Smooth muscle cell (in vitro differentiated cells): ENCODE data around the gene UBTD1. TPM values are rescaled to one million over a fixed set of nuclear protein-coding genes. Genes with fewer than 3 reads are reported as not detected.

Experiments used
- DNase-seq: peaks from one replicate; lab custom pipeline; 2025; ENCODE audit not compliant: unreplicated experiment; lab: John Stamatoyannopoulos, UW
- H2AFZ ChIP-seq: fragments of 200-600 bp; sonication (generic); 2 replicates; pipeline ENCODE4 v1.6.0; 2016; ENCODE audit warnings: antibody characterized with exemption, low read depth, mild to moderate bottlenecking
- H3F3A ChIP-seq: fragments of 200-600 bp; sonication (generic); 2 replicates; pipeline ENCODE4 v1.6.0; 2017; ENCODE audit warnings: antibody characterized with exemption, low read depth
- H3K27ac ChIP-seq: fragments of 200-600 bp; sonication (generic); 2 replicates; pipeline ENCODE4 v1.5.1; 2016; ENCODE audit warnings: low read depth, mild to moderate bottlenecking
- H3K27me3 ChIP-seq: fragments of 200-600 bp; sonication (generic); 2 replicates; pipeline ENCODE4 v1.6.1; 2016; ENCODE audit warnings: low read depth, mild to moderate bottlenecking
- H3K36me3 ChIP-seq: fragments of 200-600 bp; sonication (generic); 2 replicates; pipeline ENCODE4 v1.5.1; 2016; ENCODE audit warnings: low read depth
- H3K4me1 ChIP-seq: fragments of 200-600 bp; sonication (generic); 2 replicates; pipeline ENCODE4 v1.5.1; 2016; ENCODE audit warnings: low read depth
- H3K4me2 ChIP-seq: fragments of 200-600 bp; sonication (generic); 2 replicates; pipeline ENCODE4 v1.6.0; 2016; ENCODE audit warnings: mild to moderate bottlenecking
- H3K4me3 ChIP-seq: fragments of 200-600 bp; sonication (generic); 2 replicates; pipeline ENCODE4 v1.5.1; 2016; ENCODE audit warnings: mild to moderate bottlenecking
- H3K79me2 ChIP-seq: fragments of 200-600 bp; sonication (generic); 2 replicates; pipeline ENCODE4 v1.6.0; 2016; ENCODE audit warnings: low read depth, mild to moderate bottlenecking
- H3K9ac ChIP-seq: fragments of 200-600 bp; sonication (generic); 2 replicates; pipeline ENCODE4 v1.6.0; 2016; ENCODE audit warnings: low read depth
- H3K9me3 ChIP-seq: fragments of 200-600 bp; sonication (generic); replicated peaks from 2 replicates; pipeline ENCODE4 v1.5.1; 2016; ENCODE audit warnings: low read depth
- H4K20me1 ChIP-seq: fragments of 200-600 bp; sonication (generic); 2 replicates; pipeline ENCODE4 v1.6.0; 2016; ENCODE audit warnings: low read depth
- WGBS: methylation state at CpG from one replicate; pipeline ENCODE4 v1.1.7; 2016; ENCODE audit warnings: low lambda C conversion rate; 5-methylcytosine and 5-hydroxymethylcytosine counted together
- polyA plus RNA-seq: library from polyadenylated mRNA; unstranded; fragments of >200 nt; fragmentation: Nextera tagmentation; extraction: Ambion mirVana; gene quantifications from 2 replicates; pipeline ENCODE4 v1.2.1, GENCODE V29; 2016
- total RNA-seq: library from RNA; depleted of rRNA; stranded (reverse); fragments of >200 nt; gene quantifications from 2 replicates; pipeline ENCODE4 v1.2.3, GENCODE V29; 2014
- TF ChIP-seq, protein P1 (sequence below): fragments of 200-600 bp; sonication (generic); IDR thresholded peaks from 2 replicates; pipeline ENCODE4 v1.5.1; 2017; ENCODE audit warnings: borderline replicate concordance, mild to moderate bottlenecking, antibody characterized with exemption; ENCODE audit not compliant: insufficient read depth, poor library complexity, severe bottlenecking

Gene UBTD1
- total and polyA plus RNA-seq, 2 experiments from 2014 or later, result 26.5 to 59.9 TPM

GRCh38 chr10:97532935-97533671, 34.4 kb downstream of the UBTD1 start:
- no peaks in the 10 kb centered on the region for H3K36me3 ChIP-seq
- peak overlapping the region; percentile 80 for H3K27ac ChIP-seq
- WGBS, result 74% methylated on average over 12 of the region's 12 CpGs
- H3K27me3 ChIP-seq, result no peaks in the 10 kb centered on the region
- H2AFZ ChIP-seq, result no peak overlapping the region
- H3K4me3 ChIP-seq, result no peak overlapping the region
- H3K4me2 ChIP-seq, result no peak overlapping the region
- H3K79me2 ChIP-seq, result peaks cover 53% of the 10 kb centered on the region
- H3K4me1 ChIP-seq, result no peaks in the 10 kb centered on the region
- H3F3A ChIP-seq, result peaks cover 3% of the 10 kb centered on the region
- TF ChIP-seq, protein P1, sequence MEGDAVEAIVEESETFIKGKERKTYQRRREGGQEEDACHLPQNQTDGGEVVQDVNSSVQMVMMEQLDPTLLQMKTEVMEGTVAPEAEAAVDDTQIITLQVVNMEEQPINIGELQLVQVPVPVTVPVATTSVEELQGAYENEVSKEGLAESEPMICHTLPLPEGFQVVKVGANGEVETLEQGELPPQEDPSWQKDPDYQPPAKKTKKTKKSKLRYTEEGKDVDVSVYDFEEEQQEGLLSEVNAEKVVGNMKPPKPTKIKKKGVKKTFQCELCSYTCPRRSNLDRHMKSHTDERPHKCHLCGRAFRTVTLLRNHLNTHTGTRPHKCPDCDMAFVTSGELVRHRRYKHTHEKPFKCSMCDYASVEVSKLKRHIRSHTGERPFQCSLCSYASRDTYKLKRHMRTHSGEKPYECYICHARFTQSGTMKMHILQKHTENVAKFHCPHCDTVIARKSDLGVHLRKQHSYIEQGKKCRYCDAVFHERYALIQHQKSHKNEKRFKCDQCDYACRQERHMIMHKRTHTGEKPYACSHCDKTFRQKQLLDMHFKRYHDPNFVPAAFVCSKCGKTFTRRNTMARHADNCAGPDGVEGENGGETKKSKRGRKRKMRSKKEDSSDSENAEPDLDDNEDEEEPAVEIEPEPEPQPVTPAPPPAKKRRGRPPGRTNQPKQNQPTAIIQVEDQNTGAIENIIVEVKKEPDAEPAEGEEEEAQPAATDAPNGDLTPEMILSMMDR, result no peak
- peak overlapping the region; percentile 35 for H3K9ac ChIP-seq
- peaks cover 16% of the 10 kb centered on the region for H4K20me1 ChIP-seq
- DNase-seq, result no peak
- no peaks in the 10 kb centered on the region for H3K9me3 ChIP-seq

GRCh38 chr10:97533888-97534287, 35.2 kb downstream of the UBTD1 start:
- no peaks in the 10 kb centered on the region for H3K36me3 ChIP-seq
- H3K27me3 ChIP-seq, result no peaks in the 10 kb centered on the region
- DNase-seq, result no peak
- no peak overlapping the region for H2AFZ ChIP-seq
- peak overlapping the region; percentile 80 for H3K27ac ChIP-seq
- H3K4me2 ChIP-seq, result no peak overlapping the region
- peaks cover 16% of the 10 kb centered on the region for H4K20me1 ChIP-seq
- peaks cover 6% of the 10 kb centered on the region for H3F3A ChIP-seq
- TF ChIP-seq, protein P1, result no peak
- peaks cover 53% of the 10 kb centered on the region for H3K79me2 ChIP-seq
- H3K4me3 ChIP-seq, result no peak overlapping the region
- no peaks in the 10 kb centered on the region for H3K9me3 ChIP-seq
- H3K9ac ChIP-seq, result peak overlapping the region; percentile 39
- peaks cover 3% of the 10 kb centered on the region for H3K4me1 ChIP-seq
- WGBS, result 77% methylated on average over 6 of the region's 6 CpGs

- Histone ChIP-seq H3K27me3 (no peaks in the 10 kb centered on the region), H2AFZ (no peak overlapping the region), H3K79me2 (peaks cover 53% of the 10 kb centered on the region), H3K36me3 (no peaks in the 10 kb centered on the region), H3K4me2 (no peak overlapping the region), H3F3A (peaks cover 15% of the 10 kb centered on the region), H3K4me1 (peaks cover 13% of the 10 kb centered on the region), H4K20me1 (peaks cover 14% of the 10 kb centered on the region), H3K27ac (no peak overlapping the region), H3K9me3 (no peaks in the 10 kb centered on the region), H3K4me3 (no peak overlapping the region), H3K9ac (no peak overlapping the region)
- DNase-seq, result no peak
- 75% methylated on average over 6 of the region's 6 CpGs for WGBS
- TF ChIP-seq, protein P1, result peak; percentile 42
Measured at GRCh38 chr10:97534746-97535367, 36.1 kb downstream of the UBTD1 start.
